ENCODE measurements around the gene NKD1. TPM values are rescaled to one million over a fixed set of nuclear protein-coding genes. Genes with fewer than 3 reads are reported as not detected.

Gene NKD1
- polyA plus RNA-seq, 10 donors = 2.2 to 11.1 (median 4.7) TPM

DNA sequence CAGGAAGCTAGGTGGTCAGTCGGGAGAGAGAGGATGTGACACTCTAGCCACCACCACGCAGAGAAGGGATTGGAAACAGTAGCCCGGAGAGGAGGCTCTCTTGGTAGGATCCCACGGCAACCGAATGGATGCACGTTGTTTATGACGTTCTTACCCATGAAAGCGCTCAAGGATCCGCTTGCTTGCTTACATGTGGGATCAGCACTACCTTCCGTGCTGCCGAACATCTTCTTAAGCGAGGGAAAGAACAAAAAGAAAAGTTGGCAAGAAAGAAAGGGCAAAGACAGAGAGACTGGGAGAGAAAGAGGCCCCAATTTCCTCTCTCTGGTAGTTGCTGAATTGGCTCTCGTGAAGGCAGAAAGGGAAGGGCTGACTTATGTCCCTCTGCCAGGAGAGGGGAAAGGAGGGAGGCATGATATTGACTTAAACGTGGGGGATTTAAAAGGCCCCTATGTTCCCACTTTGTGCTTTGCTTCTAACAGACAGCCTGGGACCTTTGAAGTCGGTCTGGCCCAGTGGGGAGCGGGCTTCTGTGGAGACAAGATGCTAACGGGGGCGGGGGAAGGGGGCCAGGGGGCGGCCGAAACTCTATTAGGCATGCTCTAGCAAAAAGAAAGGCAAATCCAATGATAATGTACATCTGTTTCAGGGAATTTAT, 97.5 kb downstream of the NKD1 start:
- DNase-seq = peak in 1 of 3 donors; percentile 55

GRCh38 chr16:50646345-50646744, 98.1 kb downstream of the NKD1 start:
- DNase-seq = no peak

DNA sequence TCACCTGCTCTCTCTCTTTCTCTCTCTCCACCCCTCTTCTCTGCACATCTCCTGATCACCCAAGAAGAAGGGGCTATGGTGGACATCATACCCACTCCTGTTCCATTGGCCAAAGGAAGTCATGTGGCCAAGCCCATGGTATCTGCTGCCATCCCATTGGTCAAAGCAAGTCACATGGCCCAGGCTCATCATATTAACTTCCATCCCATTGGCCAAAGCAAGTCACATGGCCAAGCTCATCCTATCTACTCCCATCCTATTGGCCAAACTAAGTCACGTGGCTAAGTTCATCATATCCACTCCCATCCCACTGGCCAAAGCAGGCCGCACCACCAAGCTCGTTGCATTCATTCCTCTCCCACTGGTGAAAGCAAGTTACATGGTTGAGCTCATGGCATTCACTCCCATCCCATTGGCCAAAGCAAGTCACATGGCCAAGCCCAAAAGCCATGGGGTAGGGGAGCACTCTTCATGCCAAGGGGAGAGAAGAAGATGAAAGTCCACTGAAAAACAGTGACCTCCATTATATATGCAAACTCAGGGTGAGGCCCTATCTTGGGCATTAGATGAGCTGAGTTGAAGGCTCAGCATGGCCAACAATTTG, 103.7 kb downstream of the NKD1 start:
- DNase-seq = no peak

DNA sequence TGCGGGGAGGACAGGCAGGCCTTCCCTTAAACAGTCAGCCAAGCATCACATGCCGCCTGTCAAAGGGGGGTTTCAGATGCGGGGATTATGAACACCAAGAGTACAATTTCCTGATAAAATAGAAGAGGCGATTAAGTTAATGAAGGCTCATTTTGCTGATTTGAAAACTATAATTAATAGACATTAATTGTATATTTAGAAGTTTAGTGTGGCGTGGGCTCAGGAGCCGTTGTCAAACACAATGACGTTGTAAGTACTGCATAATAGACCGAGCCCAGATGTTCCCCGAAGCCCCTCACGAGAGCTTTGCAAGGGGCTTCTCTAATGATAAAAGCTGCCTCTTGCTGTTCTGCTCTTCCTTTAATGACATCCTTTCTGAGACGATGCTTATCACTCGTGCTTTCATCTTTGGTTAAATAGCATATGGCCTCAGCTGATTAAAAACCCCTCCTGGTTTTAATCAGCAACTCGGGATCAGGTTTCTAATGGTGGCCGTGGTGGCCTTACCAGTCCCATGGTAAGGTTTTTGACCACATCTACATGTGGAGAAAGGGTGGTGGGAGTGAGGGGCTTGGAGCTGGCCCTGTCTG, 104.7 kb downstream of the NKD1 start:
- no peak for DNase-seq

- no peak for DNase-seq
Measured at GRCh38 chr16:50653633-50654519, 105.7 kb downstream of the NKD1 start.

DNA sequence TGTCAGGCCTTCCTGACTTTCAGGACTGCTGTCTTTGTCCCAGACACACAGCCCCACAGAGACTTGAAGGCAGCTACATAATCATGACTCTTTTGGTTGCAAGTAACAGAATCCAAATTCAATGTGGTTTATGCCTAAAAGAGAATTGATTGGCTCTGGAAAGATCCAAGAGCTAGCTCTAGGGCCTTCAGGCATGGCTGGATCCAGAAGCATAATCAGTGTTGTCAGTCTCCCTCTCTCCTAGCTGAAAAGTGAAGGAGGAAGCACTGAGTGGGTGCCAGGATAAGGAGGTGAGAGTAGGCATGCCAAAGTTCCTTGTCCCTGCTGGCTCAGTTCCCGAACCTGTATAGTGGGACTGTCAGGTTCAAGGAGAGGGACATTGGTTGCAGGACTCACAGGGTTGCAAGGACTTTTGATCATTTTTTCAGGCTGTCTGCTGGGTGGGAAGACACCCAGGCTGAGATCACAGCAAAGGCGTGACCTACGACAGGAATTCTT, 107.4 kb downstream of the NKD1 start:
- DNase-seq = no peak

GRCh38 chr16:50657241-50657640, 109.0 kb downstream of the NKD1 start:
- peak in 1 of 3 donors; percentile 31 for DNase-seq

GRCh38 chr16:50659806-50660205, 111.6 kb downstream of the NKD1 start:
- DNase-seq = no peak

- DNase-seq = no peak
Measured at GRCh38 chr16:50662306-50662940, 114.2 kb downstream of the NKD1 start.

- no peak for DNase-seq
Measured at GRCh38 chr16:50664270-50664669, 116.1 kb downstream of the NKD1 start.

- peak; percentile 64 to 92 (median 88) for DNase-seq
Measured at GRCh38 chr16:50665128-50665878, 117.1 kb downstream of the NKD1 start.

GRCh38 chr16:50666658-50667496, 118.7 kb downstream of the NKD1 start:
- DNase-seq = no peak

GRCh38 chr16:50667497-50668367, 119.5 kb downstream of the NKD1 start:
- DNase-seq = no peak

DNA sequence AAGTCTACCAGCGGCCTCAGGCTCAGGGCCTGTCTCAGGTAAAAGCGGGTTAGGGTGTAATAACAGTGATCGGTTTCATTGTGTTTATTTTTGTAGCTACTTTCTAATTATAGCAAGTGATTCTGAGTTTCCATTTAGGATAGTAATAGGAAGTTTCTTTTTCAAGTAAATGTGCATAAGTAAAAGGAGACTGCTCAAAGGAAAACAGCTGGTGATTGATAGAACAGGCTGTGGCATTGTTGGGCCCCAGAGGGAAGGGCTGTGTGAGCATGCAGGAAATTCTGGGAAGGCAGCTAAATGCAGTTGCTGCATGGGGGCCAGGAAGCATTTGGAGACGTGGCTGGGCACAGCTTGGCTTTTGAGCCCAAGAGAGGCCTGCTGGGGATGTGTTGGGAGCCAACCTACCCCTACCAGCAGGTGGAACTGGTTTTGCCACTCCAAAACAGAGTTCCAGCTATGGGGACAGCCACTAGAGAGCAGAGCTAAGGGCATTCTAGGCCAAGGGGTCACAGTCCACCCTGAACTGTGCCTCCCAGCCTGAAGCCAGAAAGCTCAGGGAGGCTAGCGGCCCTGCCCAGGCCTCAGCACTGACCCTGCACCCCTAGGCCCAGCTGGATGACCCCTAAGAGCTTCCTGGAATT, 120.3 kb downstream of the NKD1 start:
- DNase-seq = peak in 1 of 3 donors; percentile 48

GRCh38 chr16:50669741-50670140, 121.5 kb downstream of the NKD1 start:
- DNase-seq = no peak

- DNase-seq = no peak
Measured at GRCh38 chr16:50670476-50670875, 122.3 kb downstream of the NKD1 start.

- no peak for DNase-seq
Measured at GRCh38 chr16:50671644-50672260, 123.6 kb downstream of the NKD1 start.

Data from muscle of back (tissue), 11 donors.